H9 (cell line): ENCODE results near the gene SH2D3C. TPM values are rescaled to one million over a fixed set of nuclear protein-coding genes. Genes with fewer than 3 reads are reported as not detected.

Experiments used
- DNase-seq: peaks from one replicate; pipeline ENCODE4 v3.0.0-alpha.2; 2017
- H2AFZ ChIP-seq: one replicate; pipeline ENCODE4 v1.6.1; 2013; ENCODE audit warnings: mild to moderate bottlenecking, low read length, control low read depth, moderate library complexity
- H2AK5ac ChIP-seq: 2 replicates; pipeline ENCODE4 v1.6.1; 2013; ENCODE audit warnings: low read length, control low read depth, mixed read lengths; ENCODE audit not compliant: insufficient read length
- H2BK120ac ChIP-seq: one replicate; pipeline ENCODE4 v1.6.1; 2013; ENCODE audit warnings: low read depth, mild to moderate bottlenecking, low read length, control low read depth, inconsistent platforms; ENCODE audit not compliant: poor library complexity, severe bottlenecking
- H2BK12ac ChIP-seq: 2 replicates; pipeline ENCODE4 v1.6.1; 2013; ENCODE audit warnings: low read length, control low read depth, mixed read lengths, low read depth; ENCODE audit not compliant: insufficient read length
- H2BK15ac ChIP-seq: 2 replicates; pipeline ENCODE4 v1.6.1; 2013; ENCODE audit warnings: low read depth, low read length, control low read depth
- H2BK20ac ChIP-seq: one replicate; pipeline ENCODE4 v1.6.1; 2013; ENCODE audit warnings: low read depth, mild to moderate bottlenecking, low read length, control low read depth, inconsistent platforms; ENCODE audit not compliant: poor library complexity, severe bottlenecking
- H2BK5ac ChIP-seq: 2 replicates; pipeline ENCODE4 v1.6.1; 2013; ENCODE audit warnings: low read length, control low read depth, mixed read lengths; ENCODE audit not compliant: insufficient read length
- H3K14ac ChIP-seq: 2 replicates; pipeline ENCODE4 v1.6.1; 2013; ENCODE audit warnings: low read length, control low read depth; ENCODE audit not compliant: insufficient read depth
- H3K18ac ChIP-seq: 2 replicates; pipeline ENCODE4 v1.6.1; 2013; ENCODE audit warnings: low read depth, mild to moderate bottlenecking, mixed read lengths, low read length, control low read depth; ENCODE audit not compliant: insufficient read length
- H3K23ac ChIP-seq: 2 replicates; pipeline ENCODE4 v1.6.1; 2013; ENCODE audit warnings: low read length, control low read depth, mixed read lengths, low read depth; ENCODE audit not compliant: insufficient read length
- H3K23me2 ChIP-seq: 2 replicates; pipeline ENCODE4 v1.6.1; 2013; ENCODE audit warnings: low read depth, mild to moderate bottlenecking, mixed read lengths, low read length, control low read depth; ENCODE audit not compliant: insufficient read length, poor library complexity, severe bottlenecking
- H3K27ac ChIP-seq: 2 replicates; pipeline ENCODE4 v1.5.1; 2013; ENCODE audit warnings: low read length, control low read depth, mixed read lengths, low read depth; ENCODE audit not compliant: insufficient read length
- H3K27me3 ChIP-seq: 2 replicates; pipeline ENCODE4 v1.6.1; 2013; ENCODE audit warnings: low read length, control low read depth, inconsistent platforms; ENCODE audit not compliant: insufficient read depth
- H3K4ac ChIP-seq: 2 replicates; pipeline ENCODE4 v1.6.1; 2013; ENCODE audit warnings: low read depth, mild to moderate bottlenecking, control low read depth, inconsistent platforms, low read length, moderate library complexity
- H3K4me1 ChIP-seq: 2 replicates; pipeline ENCODE4 v1.6.1; 2013; ENCODE audit warnings: low read length, control low read depth, inconsistent platforms; ENCODE audit not compliant: insufficient read depth
- H3K4me2 ChIP-seq: 2 replicates; pipeline ENCODE4 v1.6.1; 2013; ENCODE audit warnings: low read length, control low read depth, mixed read lengths; ENCODE audit not compliant: insufficient read length, insufficient read depth
- H3K56ac ChIP-seq: 2 replicates; pipeline ENCODE4 v1.6.1; 2013; ENCODE audit warnings: low read depth, mild to moderate bottlenecking, mixed read lengths, low read length, control low read depth; ENCODE audit not compliant: insufficient read length
- H3K79me1 ChIP-seq: 2 replicates; pipeline ENCODE4 v1.6.1; 2013; ENCODE audit warnings: low read depth, mild to moderate bottlenecking, moderate library complexity, low read length, control low read depth, inconsistent platforms; ENCODE audit not compliant: insufficient read depth, poor library complexity, severe bottlenecking
- H3K79me2 ChIP-seq: 2 replicates; pipeline ENCODE4 v1.6.1; 2013; ENCODE audit warnings: low read length, control low read depth, inconsistent platforms; ENCODE audit not compliant: insufficient read depth
- H3K9ac ChIP-seq: 2 replicates; pipeline ENCODE4 v1.6.1; 2013; ENCODE audit warnings: low read length, control low read depth, mixed read lengths; ENCODE audit not compliant: insufficient read length; ENCODE audit errors: extremely low read depth
- H3K9me3 ChIP-seq: one replicate; pipeline ENCODE4 v1.6.1; 2013; ENCODE audit warnings: low read depth, low read length, inconsistent platforms; ENCODE audit not compliant: control insufficient read depth
- H3T11ph ChIP-seq: one replicate; pipeline ENCODE4 v1.6.1; 2013; ENCODE audit warnings: mild to moderate bottlenecking, low read length, control low read depth, inconsistent platforms
- H4K20me1 ChIP-seq: one replicate; pipeline ENCODE4 v1.6.1; 2013; ENCODE audit not compliant: control insufficient read depth, insufficient read length, insufficient read depth
- H4K5ac ChIP-seq: 2 replicates; pipeline ENCODE4 v1.6.1; 2013; ENCODE audit warnings: low read depth, mild to moderate bottlenecking, mixed read lengths, low read length, control low read depth; ENCODE audit not compliant: insufficient read length
- H4K8ac ChIP-seq: replicated peaks from 2 replicates; pipeline ENCODE4 v1.6.1; 2013; ENCODE audit warnings: low read length, control low read depth, mixed read lengths, low read depth; ENCODE audit not compliant: insufficient read length
- H4K91ac ChIP-seq: 2 replicates; pipeline ENCODE4 v1.6.1; 2013; ENCODE audit warnings: low read depth, mild to moderate bottlenecking, moderate library complexity, mixed read lengths, low read length, control low read depth; ENCODE audit not compliant: insufficient read length
- H3K27ac Mint-ChIP-seq, 3 experiments: 2 replicates in 2 of 3; 3 replicates in 1 of 3; pipeline ENCODE4 v1.8.0; 2020 to 2021; ENCODE audit warnings: mixed read lengths in 3 of 3, mild to moderate bottlenecking in 1 of 3, moderate library complexity in 1 of 3
- H3K27me3 Mint-ChIP-seq: 2 replicates; pipeline ENCODE4 v1.8.0; 2021; ENCODE audit warnings: low read depth, mild to moderate bottlenecking, moderate library complexity, mixed read lengths
- H3K36me3 Mint-ChIP-seq, 3 experiments: 2 replicates in 2 of 3; 3 replicates in 1 of 3; pipeline ENCODE4 v1.8.0; 2020 to 2021; ENCODE audit warnings: low read depth in 3 of 3, mixed read lengths in 3 of 3; ENCODE audit not compliant: insufficient read depth in 1 of 3
- H3K4me1 Mint-ChIP-seq, 2 experiments: 2 replicates each; pipeline ENCODE4 v1.8.0; 2020; ENCODE audit warnings: mixed read lengths in 2 of 2
- H3K4me3 Mint-ChIP-seq, 2 experiments: 2 replicates in 1 of 2; 3 replicates in 1 of 2; pipeline ENCODE4 v1.8.0; 2020 to 2021; ENCODE audit warnings: mild to moderate bottlenecking in 2 of 2, mixed read lengths in 2 of 2, moderate library complexity in 1 of 2
- H3K9me3 Mint-ChIP-seq, 2 experiments: 2 replicates in 1 of 2; 3 replicates in 1 of 2; pipeline ENCODE4 v1.8.0; 2020; ENCODE audit warnings: mild to moderate bottlenecking in 2 of 2, mixed read lengths in 2 of 2, moderate library complexity in 1 of 2
- WGBS: extraction: QIAGEN DNeasy Blood & Tissue Kit; methylation state at CpG from one replicate; pipeline ENCODE4 v1.1.7; 2013; ENCODE audit warnings: missing lambda C conversion rate, low lambda C conversion rate, mixed read lengths; ENCODE audit not compliant: insufficient read length; ENCODE audit errors: extremely low coverage; 5-methylcytosine and 5-hydroxymethylcytosine counted together
- total RNA-seq: library from RNA; stranded (reverse); gene quantifications from 2 replicates; pipeline ENCODE4 v1.2.1, GENCODE V29; 2021
- TF ChIP-seq, protein P1 (sequence below): fragments of 200-600 bp; sonication (generic); conservative IDR thresholded peaks from 3 replicates; pipeline ENCODE4 v1.8.0; 2021; ENCODE audit warnings: antibody characterized with exemption, mild to moderate bottlenecking

Gene SH2D3C
- total RNA-seq, 1 experiment from 2014 or later: 1.7 TPM

DNA sequence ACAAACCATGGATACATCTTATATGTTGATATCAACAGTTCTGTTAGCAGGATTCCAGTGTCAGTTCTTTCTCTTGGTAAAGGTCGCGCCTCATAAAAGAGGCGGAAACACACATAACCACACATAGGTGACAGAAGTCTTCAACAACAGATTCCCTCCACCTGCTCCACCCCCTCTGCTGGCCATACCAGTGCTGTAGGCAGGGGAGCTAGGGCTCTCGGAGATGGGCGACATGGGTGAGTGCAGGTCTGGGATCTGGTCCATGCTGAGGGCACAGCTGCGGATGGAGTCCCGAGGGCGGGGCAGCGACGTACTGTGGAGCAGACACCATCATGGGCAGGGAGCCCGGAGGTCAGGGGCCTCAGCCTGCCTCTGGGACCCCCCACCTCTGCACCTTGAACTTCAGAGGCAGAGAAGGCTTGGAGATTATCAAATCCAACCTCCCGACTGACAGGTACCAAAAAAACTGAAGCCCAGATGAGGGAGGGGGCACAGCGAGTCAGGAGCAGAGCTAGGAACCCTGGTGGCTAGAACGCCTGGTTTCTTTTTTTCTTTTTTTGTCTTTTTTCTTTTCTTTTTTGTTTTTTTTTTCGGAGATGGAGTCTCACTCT is 31.4 kb downstream of the SH2D3C start:
- Histone ChIP-seq H3K56ac (no peak overlapping the region), H3K4me1 (no peaks in the 10 kb centered on the region), H4K20me1 (no peaks in the 10 kb centered on the region), H4K8ac (no peak overlapping the region), H3K18ac (no peak overlapping the region), H2BK5ac (no peak overlapping the region), H3K9me3 (no peaks in the 10 kb centered on the region), H3K79me2 (no peaks in the 10 kb centered on the region), H2BK12ac (no peak overlapping the region), H2BK20ac (no peak overlapping the region), H3K79me1 (no peaks in the 10 kb centered on the region), H2AK5ac (no peak overlapping the region), H2AFZ (no peak overlapping the region), H3K14ac (no peak overlapping the region), H3K27me3 (no peaks in the 10 kb centered on the region), H3K23me2 (peaks cover 4% of the 10 kb centered on the region), H4K91ac (no peak overlapping the region), H3K27ac (no peak overlapping the region), H3K23ac (no peak overlapping the region), H4K5ac (no peak overlapping the region), H2BK120ac (no peak overlapping the region), H3T11ph (no peak overlapping the region), H3K4me2 (no peak overlapping the region), H2BK15ac (no peak overlapping the region), H3K4ac (no peak overlapping the region), H3K9ac (no peak overlapping the region)
- no CpG with 5 or more reads among the region's 15 CpGs for WGBS
- Mint-ChIP-seq H3K27ac (no peak overlapping the region), H3K27me3 (peaks cover 7% of the 10 kb centered on the region), H3K36me3 (peaks cover 0 to 12% (median 0%) of the 10 kb centered on the region in 3 experiments; a peak in 2 of 7 replicates), H3K4me1 (peaks cover 2 to 14% of the 10 kb centered on the region in 2 experiments; a peak in 3 of 4 replicates), H3K9me3 (no peaks in the 10 kb centered on the region), H3K4me3 (no peak overlapping the region)
- TF ChIP-seq, protein P1, sequence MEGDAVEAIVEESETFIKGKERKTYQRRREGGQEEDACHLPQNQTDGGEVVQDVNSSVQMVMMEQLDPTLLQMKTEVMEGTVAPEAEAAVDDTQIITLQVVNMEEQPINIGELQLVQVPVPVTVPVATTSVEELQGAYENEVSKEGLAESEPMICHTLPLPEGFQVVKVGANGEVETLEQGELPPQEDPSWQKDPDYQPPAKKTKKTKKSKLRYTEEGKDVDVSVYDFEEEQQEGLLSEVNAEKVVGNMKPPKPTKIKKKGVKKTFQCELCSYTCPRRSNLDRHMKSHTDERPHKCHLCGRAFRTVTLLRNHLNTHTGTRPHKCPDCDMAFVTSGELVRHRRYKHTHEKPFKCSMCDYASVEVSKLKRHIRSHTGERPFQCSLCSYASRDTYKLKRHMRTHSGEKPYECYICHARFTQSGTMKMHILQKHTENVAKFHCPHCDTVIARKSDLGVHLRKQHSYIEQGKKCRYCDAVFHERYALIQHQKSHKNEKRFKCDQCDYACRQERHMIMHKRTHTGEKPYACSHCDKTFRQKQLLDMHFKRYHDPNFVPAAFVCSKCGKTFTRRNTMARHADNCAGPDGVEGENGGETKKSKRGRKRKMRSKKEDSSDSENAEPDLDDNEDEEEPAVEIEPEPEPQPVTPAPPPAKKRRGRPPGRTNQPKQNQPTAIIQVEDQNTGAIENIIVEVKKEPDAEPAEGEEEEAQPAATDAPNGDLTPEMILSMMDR: no peak; the same call in 2 of the 3 replicates
- no peak for DNase-seq
